Peyer's patch (tissue), 4 donors: ENCODE measurements around the gene GUCY1A2. TPM values are rescaled to one million over a fixed set of nuclear protein-coding genes. Genes with fewer than 3 reads are reported as not detected.

Experiments used
- DNase-seq, 3 donors: peaks; one replicate each; pipeline ENCODE4 v3.0.0-alpha.2; 2017 to 2019
- H3K27ac ChIP-seq, 4 donors: fragments of 200-600 bp; sonication (generic); one replicate each; pipeline ENCODE4 v1.5.1; 2016 to 2019
- H3K27me3 ChIP-seq, 2 donors: fragments of 200-600 bp; sonication (generic); one replicate each; pipeline ENCODE4 v1.5.1; 2019
- H3K36me3 ChIP-seq, 3 donors: fragments of 200-600 bp; sonication (generic); one replicate each; pipeline ENCODE4 v1.5.1; 2016 to 2019
- H3K4me1 ChIP-seq, 4 donors: fragments of 200-600 bp; sonication (generic); one replicate each; pipeline ENCODE4 v1.5.1; 2016 to 2019
- H3K4me3 ChIP-seq, 4 donors: fragments of 200-600 bp; sonication (generic); 1 replicate in 3 of 4; 2 replicates in 1 of 4; pipeline ENCODE4 v1.5.1; 2016 to 2019; ENCODE audit warnings: mild to moderate bottlenecking in 1 of 4
- H3K9me3 ChIP-seq, 4 donors: fragments of 200-600 bp; sonication (generic); one replicate each; pipeline ENCODE4 v1.5.1; 2016 to 2019; ENCODE audit warnings: mild to moderate bottlenecking in 1 of 4
- POLR2A ChIP-seq, 2 donors: fragments of 450-650 bp; IDR thresholded peaks; one replicate each; pipeline ENCODE4 v1.5.1; 2017; ENCODE audit warnings: antibody characterized with exemption in 2 of 2, mild to moderate bottlenecking in 2 of 2, moderate library complexity in 2 of 2
- total RNA-seq, 4 donors: library from RNA; depleted of rRNA; stranded (reverse); fragments of >200 nt; gene quantifications; one replicate each; pipeline ENCODE4 v1.1.0, GENCODE V29; 2016
- TF ChIP-seq, protein P1 (sequence below), 6 experiments: fragments of 450-650 bp in 4 of 6; fragments of 200-600 bp in 2 of 6; sonication (generic) in 1 of 6; IDR thresholded peaks; one replicate each; pipeline ENCODE4 v1.5.1; 2017 to 2019; ENCODE audit warnings: antibody characterized with exemption in 6 of 6, mild to moderate bottlenecking in 3 of 6, moderate library complexity in 1 of 6

The GUCY1A2 gene
- total RNA-seq, 4 donors from 2014 or later: 0.53 to 0.95 (median 0.75) TPM

DNA sequence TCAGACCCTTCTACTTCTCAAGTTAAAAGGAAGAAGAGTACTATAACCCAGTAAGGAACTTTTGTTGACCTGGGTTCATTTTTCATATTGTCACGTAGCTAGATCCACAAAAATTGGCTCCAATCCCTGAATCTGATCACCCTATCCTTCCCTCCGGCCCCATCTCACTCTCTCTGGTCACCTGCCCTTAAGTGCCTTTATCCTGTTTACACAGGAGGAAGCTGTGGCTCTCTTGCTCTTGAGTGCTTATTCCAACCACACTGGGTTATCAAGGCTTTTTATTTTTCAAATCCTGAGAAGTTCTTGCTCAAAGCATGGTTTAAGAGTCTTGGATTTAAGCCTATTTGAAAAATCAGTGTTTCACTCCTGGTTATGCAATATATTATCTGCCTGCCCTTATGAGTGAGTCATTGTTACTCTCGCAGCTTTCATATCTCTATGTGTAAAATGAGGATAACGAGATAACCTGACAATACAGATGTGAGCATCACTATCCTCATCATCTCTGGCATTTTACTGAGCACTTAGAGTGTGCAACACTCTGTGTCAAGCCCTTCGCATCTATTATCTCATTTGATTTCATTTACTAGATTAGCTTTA lies 293.9 kb downstream of the GUCY1A2 start:
- no peak overlapping the region for H3K27ac ChIP-seq
- no peak for DNase-seq
- no peaks in the 10 kb centered on the region for H3K9me3 ChIP-seq
- no peaks in the 10 kb centered on the region for H3K27me3 ChIP-seq
- H3K4me3 ChIP-seq: no peak overlapping the region
- H3K36me3 ChIP-seq: no peaks in the 10 kb centered on the region
- no peaks in the 10 kb centered on the region for H3K4me1 ChIP-seq
- TF ChIP-seq, protein P1, sequence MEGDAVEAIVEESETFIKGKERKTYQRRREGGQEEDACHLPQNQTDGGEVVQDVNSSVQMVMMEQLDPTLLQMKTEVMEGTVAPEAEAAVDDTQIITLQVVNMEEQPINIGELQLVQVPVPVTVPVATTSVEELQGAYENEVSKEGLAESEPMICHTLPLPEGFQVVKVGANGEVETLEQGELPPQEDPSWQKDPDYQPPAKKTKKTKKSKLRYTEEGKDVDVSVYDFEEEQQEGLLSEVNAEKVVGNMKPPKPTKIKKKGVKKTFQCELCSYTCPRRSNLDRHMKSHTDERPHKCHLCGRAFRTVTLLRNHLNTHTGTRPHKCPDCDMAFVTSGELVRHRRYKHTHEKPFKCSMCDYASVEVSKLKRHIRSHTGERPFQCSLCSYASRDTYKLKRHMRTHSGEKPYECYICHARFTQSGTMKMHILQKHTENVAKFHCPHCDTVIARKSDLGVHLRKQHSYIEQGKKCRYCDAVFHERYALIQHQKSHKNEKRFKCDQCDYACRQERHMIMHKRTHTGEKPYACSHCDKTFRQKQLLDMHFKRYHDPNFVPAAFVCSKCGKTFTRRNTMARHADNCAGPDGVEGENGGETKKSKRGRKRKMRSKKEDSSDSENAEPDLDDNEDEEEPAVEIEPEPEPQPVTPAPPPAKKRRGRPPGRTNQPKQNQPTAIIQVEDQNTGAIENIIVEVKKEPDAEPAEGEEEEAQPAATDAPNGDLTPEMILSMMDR (IDR thresholded peaks at IDR 0.05): no peak
- no peak for TF ChIP-seq POLR2A (IDR thresholded peaks at IDR 0.05)

DNA sequence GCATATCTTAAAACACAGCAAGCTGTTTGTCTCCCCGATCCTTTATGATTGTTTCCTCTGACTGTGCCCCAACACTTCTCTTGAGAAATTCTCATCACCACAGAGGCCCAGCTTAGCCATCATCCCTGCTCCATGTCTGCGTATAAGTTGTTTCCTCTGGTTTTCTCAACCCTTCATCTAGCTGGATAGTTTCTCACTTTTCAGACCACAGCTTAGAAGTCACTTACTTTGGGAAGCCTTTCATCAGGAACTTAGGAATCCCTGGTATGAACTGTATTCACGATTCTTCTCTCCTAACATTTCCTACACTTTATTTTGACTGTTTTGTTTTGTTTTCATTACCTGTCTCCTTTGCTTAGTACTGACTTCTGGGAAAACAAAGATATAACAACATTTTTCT lies 295.2 kb downstream of the GUCY1A2 start:
- no peak for DNase-seq
- Histone ChIP-seq H3K27me3 (no peaks in the 10 kb centered on the region), H3K4me1 (no peaks in the 10 kb centered on the region), H3K4me3 (no peak overlapping the region), H3K27ac (no peak overlapping the region), H3K9me3 (no peaks in the 10 kb centered on the region), H3K36me3 (no peaks in the 10 kb centered on the region)
- TF ChIP-seq POLR2A (IDR thresholded peaks at IDR 0.05): no peak
- TF ChIP-seq, protein P1 (IDR thresholded peaks at IDR 0.05): no peak

- TF ChIP-seq, protein P1 (IDR thresholded peaks at IDR 0.05): no peak
- no peak for TF ChIP-seq POLR2A (IDR thresholded peaks at IDR 0.05)
- Histone ChIP-seq H3K4me1 (no peaks in the 10 kb centered on the region), H3K9me3 (no peaks in the 10 kb centered on the region), H3K36me3 (no peaks in the 10 kb centered on the region), H3K27me3 (no peaks in the 10 kb centered on the region), H3K27ac (no peak overlapping the region), H3K4me3 (no peak overlapping the region)
- DNase-seq: no peak
These were observed 301.1 kb downstream of the GUCY1A2 start for GRCh38 chr11:106717222-106717621.

GRCh38 chr11:106714199-106714598 lies 304.1 kb downstream of the GUCY1A2 start:
- H3K36me3 ChIP-seq: no peaks in the 10 kb centered on the region
- H3K9me3 ChIP-seq: no peaks in the 10 kb centered on the region
- TF ChIP-seq, protein P1 (IDR thresholded peaks at IDR 0.05): no peak
- no peak for TF ChIP-seq POLR2A (IDR thresholded peaks at IDR 0.05)
- H3K27ac ChIP-seq: no peak overlapping the region
- no peak for DNase-seq
- no peaks in the 10 kb centered on the region for H3K4me1 ChIP-seq
- no peaks in the 10 kb centered on the region for H3K27me3 ChIP-seq
- H3K4me3 ChIP-seq: no peak overlapping the region

- no peak for TF ChIP-seq POLR2A (IDR thresholded peaks at IDR 0.05)
- TF ChIP-seq, protein P1 (IDR thresholded peaks at IDR 0.05): no peak
- Histone ChIP-seq H3K4me3 (no peak overlapping the region), H3K9me3 (no peaks in the 10 kb centered on the region), H3K27me3 (no peaks in the 10 kb centered on the region), H3K27ac (no peak overlapping the region), H3K4me1 (no peaks in the 10 kb centered on the region), H3K36me3 (no peaks in the 10 kb centered on the region)
- DNase-seq: no peak
These were observed 309.9 kb downstream of the GUCY1A2 start for GRCh38 chr11:106708348-106708747.

GRCh38 chr11:106706355-106706754 lies 311.9 kb downstream of the GUCY1A2 start:
- TF ChIP-seq, protein P1 (IDR thresholded peaks at IDR 0.05): no peak
- TF ChIP-seq POLR2A (IDR thresholded peaks at IDR 0.05): no peak
- Histone ChIP-seq H3K4me3 (no peak overlapping the region), H3K36me3 (no peaks in the 10 kb centered on the region), H3K27ac (no peak overlapping the region), H3K9me3 (no peaks in the 10 kb centered on the region), H3K27me3 (no peaks in the 10 kb centered on the region), H3K4me1 (no peaks in the 10 kb centered on the region)
- DNase-seq: no peak
